COLO829 (cell line): ENCODE results near the gene VPS25.
"Not testable (repeated sequence)": the region's sequence is repeated elsewhere in the genome, so short reads cannot be mapped to it uniquely, and the experiment has no call there.

Experiments used
- DNase-seq: peaks from one replicate; pipeline ENCODE4 v3.0.0; 2012; ENCODE audit warnings: low spot score

The VPS25 gene

DNA sequence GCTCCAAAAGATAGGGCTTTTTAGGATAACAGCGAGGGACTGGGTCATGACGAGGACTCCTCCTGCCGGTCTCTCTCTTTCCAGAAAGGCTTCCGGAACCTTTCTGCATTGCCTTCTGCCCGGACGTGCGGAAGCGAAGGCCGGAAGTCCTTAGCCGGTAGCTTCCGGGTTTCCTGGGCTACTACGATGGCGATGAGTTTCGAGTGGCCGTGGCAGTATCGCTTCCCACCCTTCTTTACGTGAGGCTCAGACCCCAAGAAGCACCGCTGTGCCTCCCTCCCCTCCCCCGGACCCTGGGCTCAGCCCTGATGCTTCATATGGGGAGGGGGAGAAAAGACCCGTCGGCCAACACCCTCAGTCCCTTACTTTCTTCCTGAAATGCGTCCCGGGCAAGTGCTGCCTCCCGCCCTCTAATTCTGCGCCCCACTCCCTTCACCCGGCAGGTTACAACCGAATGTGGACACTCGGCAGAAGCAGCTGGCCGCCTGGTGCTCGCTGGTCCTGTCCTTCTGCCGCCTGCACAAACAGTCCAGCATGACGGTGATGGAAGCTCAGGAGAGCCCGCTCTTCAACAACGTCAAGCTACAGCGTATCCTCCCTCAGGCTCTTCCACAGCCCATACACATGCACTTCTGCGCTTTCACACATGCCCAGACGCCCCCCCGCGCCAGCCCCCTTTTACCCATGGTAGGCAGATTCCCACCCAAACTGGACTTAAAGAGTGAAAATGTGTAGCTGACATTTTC lies at the start of gene VPS25:
TSS of gene VPS25 (plus strand) at position 160 of the 746 bp plus-strand sequence. CDS start at position 187, 27 bp downstream.
- peak; percentile 84 for DNase-seq

GRCh38 chr17:42723636-42724035 lies 49.6 kb upstream of the VPS25 start:
- DNase-seq, result no peak

DNA sequence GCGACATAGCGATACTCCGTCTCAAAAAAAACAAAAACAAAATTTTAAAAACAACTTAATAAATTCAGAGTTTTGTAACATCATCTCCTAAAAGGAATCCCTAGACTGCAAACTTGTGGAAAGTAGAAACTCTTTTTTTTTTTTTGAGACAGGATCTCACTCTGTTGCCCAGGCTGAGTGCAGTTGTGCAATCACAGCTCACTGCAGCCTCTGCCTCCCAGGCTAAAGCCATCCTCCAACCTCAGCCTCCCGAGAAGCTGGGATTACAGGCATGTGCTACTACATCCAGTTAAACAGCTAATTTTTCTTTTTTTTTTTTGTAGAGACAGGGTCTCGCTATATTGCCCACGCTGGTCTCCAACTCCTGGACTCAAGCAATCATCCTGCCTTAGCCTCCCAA lies 48.1 kb upstream of the VPS25 start:
- DNase-seq, result no peak

- DNase-seq, result no peak
Measured at GRCh38 chr17:42740699-42741098, 32.5 kb upstream of the VPS25 start.

DNA sequence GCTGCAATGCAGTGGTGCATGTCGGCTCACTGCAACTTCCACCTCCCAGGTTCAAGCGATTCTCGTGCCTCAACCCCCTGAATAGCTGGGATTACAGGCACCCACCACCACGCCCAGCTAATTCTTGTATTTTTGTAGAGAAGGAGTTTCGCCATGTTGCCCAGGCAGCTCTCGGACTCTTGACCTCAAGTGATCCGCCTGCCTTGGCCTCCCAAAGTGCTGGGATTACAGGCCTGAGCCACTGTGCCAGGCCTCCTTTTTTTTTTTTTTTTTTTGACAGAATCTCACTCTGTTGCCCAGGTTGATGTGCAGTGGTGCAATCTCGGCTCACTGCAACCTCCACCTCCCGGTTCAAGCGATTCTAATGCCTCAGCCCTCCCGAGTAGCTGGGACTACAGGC lies 30.3 kb upstream of the VPS25 start:
- DNase-seq, result not testable (repeated sequence)

DNA sequence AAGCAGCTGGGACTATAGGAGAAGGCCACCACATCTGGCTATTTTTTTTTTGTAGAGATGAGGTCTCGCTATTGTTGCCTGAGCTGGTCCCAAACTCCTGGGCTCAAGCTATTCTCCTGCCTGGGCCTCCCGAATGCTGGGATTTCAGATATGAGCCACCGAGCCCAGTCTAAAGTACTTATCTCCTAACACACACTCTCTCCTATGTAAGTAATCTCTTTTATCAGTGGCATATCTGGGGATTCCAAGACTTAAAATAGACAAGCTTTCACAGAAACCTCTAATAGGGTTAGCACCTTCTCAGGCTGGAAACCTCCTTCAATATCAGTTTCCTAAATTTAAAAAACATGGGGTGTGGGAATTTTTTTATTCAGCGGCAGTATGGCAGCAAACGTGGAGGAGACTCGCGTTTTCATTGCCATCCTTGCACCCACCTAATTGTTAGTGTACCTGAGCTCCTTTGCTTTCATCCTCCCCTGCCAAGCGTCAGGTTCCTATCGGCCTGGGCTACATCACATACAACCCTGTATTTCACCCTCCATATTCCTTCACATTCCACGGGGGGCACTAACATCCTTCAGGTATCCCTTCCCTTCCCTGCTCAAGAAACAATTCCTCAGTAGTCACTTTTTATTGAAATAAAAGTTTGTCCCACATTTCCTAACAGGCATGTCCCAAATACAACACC lies 29.5 kb upstream of the VPS25 start:
- peak; percentile 26 for DNase-seq

DNA sequence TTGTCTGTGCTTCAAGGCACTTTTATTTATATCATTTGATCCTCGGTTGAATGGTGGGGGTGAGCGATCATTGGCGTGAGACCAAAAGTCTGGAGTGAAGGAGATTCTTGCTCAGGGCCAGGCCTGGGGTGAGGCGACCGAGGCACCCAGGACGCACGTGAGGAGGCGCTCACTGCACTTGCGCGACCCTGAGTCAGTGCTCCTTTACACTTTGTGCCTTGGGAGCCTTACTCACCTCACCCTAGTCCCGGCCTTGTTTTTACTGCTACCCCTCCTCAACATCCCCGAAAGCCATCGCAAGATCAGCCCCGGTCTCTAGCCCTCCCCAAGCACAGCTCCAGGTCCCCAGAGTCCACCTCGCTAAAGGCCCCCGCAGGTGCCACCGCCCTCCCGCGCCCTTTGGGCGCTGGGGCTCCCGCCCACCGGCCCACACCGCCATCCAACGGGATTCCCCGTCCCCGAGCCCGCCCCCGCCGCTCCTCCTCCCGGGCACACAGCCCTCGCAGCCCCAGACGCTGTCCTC lies 28.9 kb upstream of the VPS25 start:
- peak; percentile 33 for DNase-seq

GRCh38 chr17:42744806-42745617 lies 28.2 kb upstream of the VPS25 start, which contains the start of gene EZH1:
EZH1 (minus strand) TSS chr17:42745040; CDS start chr17:42728941, 16,099 bp downstream.
- peak; percentile 99 for DNase-seq

- DNase-seq, result no peak
Measured at GRCh38 chr17:42748202-42748907, 24.9 kb upstream of the VPS25 start.

GRCh38 chr17:42748908-42749798 lies 24.1 kb upstream of the VPS25 start:
- DNase-seq, result no peak

GRCh38 chr17:42750739-42751344 lies 22.4 kb upstream of the VPS25 start:
- DNase-seq, result no peak

GRCh38 chr17:42751628-42752027 lies 21.6 kb upstream of the VPS25 start:
- DNase-seq, result no peak

- no peak for DNase-seq
Measured at GRCh38 chr17:42754782-42755181, 18.5 kb upstream of the VPS25 start.

DNA sequence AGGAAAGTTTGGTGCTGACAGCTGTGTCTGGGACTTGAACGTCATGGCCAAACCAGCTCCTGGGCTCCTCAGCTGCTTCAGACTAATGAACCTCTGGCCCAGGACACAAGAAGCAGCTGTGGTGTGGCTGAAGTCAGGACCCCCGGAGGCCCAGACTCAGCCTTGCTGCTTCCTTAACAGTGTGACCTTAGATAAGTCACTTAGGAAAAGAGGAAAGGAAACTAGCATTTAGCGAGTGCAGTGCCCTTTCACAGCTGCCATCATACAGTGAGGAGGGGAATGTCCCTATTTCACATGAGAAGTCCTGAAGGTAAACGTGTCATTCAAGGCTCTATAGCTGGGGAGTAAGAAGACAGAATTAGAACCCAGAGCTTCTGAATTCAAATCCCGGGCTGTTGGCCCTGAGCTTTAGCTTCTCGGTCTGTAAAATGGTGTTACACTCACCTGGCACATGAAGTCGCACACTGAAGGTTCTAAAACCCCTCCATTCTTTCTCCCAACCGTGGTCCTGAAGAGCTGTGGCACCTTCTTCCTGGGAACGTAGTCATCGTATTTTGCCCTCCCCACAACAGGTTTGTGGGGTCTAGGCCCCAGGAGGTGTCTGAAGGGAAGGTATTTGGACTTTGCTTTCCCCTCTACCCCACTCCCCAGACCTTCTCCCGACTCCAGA lies 13.1 kb upstream of the VPS25 start:
- no peak for DNase-seq

- DNase-seq, result no peak
Measured at GRCh38 chr17:42760652-42761581, 12.3 kb upstream of the VPS25 start, which contains the start of gene RAMP2. RAMP2 (plus strand) TSS chr17:42761227; CDS start chr17:42761262, 35 bp downstream.

DNA sequence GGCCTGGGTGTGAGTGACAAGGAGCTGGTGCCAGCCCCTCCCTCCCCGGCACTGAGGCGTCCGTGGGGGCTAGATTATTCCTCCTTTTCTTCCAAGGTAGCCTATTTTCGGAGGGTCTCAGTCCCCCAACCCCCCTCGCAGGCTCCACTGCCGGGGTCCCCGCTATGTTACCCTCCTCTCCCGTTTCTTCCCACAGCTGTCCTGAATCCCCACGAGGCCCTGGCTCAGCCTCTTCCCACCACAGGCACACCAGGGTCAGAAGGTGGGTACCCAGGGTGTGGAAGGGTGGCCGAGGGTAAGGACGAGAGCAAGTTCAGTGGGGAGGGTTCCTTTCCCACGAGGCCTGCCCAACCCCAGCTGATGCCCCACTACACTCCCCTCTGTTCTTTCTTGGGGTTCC lies 11.6 kb upstream of the VPS25 start:
- DNase-seq, result no peak

GRCh38 chr17:42766124-42766523 lies 7.1 kb upstream of the VPS25 start:
- DNase-seq, result no peak

DNA sequence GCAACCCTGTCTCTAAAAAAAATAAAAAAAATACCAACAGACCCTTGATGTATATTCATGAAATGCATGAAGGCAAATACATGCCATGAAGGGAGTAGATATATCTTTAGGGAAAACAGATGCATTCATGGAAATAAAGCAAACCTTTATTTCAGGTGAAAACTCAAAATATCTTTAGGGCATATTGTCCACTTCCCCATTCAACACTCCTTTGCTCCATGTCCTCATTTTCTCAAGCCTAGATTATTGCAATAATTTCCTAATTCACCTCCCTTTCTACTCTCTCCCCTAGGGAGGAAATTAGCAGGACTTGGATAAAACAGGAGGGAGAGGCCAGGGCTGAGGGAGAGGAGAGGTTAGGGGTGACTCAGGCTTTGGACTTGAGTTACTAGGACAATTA lies 5.7 kb upstream of the VPS25 start:
- DNase-seq, result no peak
